Activated T-cell treated with anti-CD3 and anti-CD28 coated beads, Interleukin-2, amount 50 U/mL, for 1 hour (primary cell): ENCODE data around the gene SCYGR6.
"Not testable (repeated sequence)": the region's sequence is repeated elsewhere in the genome, so short reads cannot be mapped to it uniquely, and the experiment has no call there.

ENCODE experiments used
- DNase-seq: peaks from one replicate; pipeline ENCODE4 v3.0.0-alpha.2; 2020

Gene SCYGR6, protein sequence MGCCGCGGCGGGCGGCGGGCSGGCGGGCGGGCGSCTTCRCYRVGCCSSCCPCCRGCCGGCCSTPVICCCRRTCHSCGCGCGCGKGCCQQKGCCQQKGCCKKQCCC

DNA sequence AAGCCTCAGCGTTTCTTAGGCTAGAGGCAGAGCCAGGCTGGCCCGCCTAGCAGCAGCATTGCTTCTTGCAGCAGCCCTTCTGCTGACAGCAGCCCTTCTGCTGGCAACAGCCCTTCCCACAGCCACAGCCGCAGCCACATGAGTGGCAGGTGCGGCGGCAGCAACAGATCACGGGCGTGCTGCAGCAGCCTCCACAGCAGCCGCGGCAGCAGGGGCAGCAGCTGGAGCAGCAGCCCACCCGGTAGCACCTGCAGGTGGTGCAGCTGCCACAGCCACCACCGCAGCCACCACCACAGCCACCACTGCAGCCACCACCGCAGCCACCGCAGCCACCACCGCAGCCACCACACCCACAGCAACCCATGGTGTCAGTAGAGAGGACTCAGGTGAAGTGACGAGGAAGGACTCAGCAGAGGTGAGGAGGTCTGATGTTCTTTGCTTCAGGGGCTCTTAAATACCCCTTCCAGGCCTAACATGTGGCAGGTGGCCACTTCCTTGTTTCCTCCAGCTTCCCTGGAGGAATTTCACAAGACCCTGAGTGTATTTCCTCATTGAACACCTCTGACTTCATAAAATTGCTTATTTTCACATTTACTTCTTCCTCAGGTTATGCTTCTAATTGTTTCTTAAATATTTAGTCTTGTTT, at the start of gene SCYGR6:
Gene SCYGR6 (minus strand): TSS at position 364 of the 646 bp plus-strand sequence. CDS start 0 bp downstream, at position 364.
- DNase-seq: no peak

DNA sequence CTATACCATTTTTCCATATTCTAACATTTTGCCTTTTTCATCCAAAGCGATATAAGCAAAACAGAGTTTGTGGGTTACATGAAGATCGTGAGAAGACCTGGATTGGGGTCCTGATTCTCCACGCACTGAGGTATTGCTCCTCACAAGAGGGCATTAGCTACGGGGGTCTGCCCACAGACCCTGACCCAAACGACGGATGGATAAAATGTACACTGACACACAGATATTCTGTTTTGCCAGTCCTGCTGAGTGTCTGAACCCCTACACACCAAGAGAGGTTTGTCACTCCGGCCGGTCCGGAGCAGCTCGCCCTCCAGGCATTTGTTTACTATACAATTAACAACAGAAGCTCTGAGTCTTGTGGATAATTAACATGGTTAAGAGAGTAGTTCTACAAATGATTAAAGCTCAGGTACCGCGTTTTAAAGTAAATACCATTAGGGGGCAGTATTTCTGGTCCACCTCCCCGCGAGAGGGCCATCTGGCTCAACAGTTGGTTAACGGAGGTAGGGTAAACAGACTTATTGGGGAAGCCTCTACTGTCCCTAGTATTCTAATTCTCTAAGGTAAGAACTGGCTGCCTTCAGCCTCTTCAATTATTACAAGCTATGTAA, 49.6 kb upstream of the SCYGR6 start:
- DNase-seq: no peak

DNA sequence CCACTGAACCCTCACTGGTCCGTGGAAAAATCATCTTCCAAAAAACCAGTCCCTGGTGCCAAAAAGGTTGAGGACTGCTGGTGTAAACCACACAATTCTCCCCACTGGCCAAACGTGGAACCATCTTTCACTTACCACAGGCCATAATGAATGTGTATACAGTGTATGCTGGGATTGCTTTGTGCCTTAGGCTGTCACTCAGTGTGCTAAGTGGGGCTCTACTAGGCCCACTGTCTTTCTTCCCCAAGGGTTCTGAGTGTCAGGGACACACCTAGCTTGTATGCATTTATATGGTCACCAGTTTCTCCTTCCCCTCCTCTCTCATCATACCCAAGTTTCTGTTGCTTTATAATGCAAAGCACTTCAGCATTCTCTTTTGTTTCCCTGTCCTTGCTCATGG, 48.4 kb upstream of the SCYGR6 start:
- DNase-seq: no peak

DNA sequence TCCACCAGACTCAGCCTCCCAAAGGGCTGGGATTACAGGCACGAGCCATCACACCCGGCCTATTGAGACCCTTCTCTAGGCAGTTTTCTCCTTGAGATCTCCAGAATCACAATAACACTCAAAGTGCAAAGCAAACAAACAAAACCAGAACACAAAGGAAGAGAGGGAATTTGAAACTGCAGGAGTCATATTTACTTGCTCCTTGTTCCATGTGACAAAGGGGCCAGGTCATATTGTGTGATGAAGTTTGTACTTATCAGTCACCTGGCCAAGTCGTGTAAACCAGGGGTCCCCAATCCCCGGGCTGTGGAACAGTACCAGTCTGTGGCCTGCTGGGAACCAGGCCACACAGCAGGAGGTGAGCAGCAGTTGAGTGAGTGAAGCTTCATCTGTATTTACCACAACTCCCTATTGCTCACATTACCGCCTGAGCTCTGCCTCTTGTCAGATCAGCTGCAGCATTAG, 47.7 kb upstream of the SCYGR6 start:
- DNase-seq: no peak

DNA sequence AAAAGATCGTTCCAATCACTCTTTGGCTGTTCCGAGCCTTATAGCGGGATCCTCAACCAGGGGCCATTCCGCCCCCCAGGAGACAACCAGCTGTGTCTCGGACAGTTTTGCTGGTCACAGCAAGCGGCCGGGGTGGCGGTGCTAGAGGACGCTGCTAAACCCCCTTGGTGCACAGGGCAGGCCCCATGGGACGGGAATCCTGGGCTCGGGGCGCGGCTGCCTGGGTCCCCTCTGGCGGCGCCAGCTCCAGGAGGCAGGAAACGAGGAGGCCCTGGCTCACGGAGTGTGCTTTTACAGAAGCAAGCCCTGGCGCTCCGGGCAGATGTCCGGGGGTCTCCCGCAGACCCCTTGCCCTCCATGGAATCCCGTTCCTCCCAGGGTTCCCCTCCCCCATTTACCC, 43.3 kb upstream of the SCYGR6 start:
- DNase-seq: no peak

DNA sequence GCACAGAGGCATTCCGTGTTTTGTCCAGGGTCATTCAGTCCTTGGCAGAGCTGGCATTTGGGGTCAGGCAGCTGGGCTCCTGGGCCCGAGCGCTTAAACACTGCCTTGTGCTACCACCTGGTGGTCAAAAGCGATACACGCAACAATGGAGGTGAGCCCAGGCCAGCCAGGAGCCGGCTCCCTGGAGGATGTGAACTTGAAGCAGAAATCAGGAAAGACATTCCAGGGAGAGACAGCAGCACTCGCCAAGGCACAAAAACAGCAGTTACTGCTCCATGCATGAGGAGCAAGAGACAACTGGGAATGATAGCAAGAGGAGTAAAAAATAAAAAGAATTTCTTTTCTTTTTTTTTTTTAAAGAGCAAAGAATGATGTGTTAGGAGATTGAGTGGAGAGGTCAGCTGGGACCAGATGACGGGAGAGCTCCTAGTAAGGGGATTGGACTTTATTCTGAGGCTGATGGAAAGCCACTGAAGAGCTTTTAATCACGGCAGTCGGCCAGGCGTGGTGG, 41.9 kb upstream of the SCYGR6 start:
- DNase-seq: peak; percentile 61

DNA sequence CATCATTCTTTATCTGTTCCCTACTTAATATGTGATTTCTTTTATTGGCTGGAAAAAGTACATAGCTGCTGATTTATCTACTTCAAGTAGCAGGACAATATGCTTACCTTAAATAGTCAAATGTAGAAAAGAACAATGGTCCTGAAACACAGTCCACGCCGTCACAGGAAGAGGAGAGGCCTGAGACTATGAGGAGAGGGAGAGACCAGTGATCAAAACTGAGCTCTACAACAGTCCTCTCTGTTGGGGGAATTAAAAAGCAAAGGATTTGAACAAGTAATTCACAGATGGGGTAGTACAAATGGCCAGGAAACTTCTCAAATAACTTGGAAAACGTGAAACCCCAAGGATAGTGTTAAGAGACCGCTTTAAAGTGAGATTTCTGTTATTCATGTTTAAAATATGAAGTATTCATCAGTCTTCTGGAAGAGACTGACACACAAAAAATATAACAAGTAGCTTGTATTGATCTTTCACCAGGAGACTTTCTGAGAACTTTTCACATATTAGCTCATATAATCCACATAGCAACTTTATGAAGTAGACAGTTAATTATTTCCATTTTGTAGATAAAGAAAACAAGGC, 41.3 kb upstream of the SCYGR6 start:
- no peak for DNase-seq

DNA sequence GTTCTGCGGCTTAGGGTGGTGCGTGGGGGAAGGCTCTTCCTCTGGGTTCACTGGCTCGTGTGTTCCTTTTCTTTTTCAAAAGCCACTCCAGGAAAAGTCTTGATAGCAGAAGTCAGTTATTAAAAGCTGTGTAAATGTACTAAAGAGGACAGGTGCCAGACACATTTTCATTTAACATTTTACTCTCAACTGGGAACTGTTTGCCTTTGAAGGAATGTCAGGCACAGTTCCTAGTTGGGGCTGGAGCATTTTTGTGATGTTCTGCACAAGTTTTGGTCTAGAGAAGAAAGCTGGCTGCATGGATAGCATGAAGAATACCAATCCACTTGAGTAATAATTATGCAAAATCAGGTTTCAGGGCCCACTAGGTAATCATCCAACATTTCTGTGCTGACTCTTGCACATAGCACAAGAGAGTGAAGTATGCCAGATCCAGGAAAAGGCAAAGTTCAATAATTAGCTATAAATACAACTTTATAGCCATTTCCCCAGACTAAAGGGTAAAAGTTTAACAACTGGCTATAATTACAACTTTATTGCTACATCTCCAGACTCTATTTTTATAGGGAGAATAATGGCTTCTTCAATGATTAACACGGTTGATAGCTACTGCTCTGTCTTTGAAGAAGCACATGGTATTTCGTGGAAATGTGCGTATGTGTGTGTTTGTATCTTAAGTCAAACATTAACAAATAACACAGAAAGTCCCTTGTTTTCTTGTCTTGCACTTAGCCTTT, 37.4 kb upstream of the SCYGR6 start:
- no peak for DNase-seq

DNA sequence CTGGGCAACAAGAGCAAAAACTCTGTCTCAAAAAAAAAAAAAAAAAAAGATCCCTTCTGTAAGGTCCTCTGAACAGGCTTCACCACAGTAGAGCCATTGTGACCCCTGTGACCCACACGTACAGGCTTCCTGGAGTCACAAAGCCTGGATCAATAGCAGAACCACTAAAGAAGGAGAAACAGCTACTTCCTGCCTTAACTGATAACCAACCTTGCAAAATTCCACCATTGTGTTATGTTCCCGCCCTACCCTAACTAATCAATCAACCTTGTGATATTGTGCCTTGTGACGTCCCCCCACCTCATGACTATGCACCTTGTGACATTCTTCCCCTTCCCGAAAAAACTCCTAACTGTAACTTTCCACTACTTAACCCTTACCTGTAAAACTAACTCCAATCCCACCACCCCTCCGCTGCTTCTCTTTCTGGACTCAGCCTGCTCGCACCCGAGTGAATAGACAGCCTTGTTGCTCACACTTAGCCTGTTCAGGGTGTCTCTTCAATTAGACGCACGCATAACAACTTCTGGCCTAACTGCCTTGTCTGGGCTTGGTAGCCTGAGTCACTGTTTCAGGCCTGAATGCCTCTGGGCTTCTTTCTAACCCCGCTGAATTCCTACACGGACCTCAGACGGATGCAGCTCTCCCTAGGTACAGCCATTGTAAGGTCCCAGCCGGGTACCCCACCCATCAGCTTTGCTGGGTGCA, 35.0 kb upstream of the SCYGR6 start:
- no peak for DNase-seq

DNA sequence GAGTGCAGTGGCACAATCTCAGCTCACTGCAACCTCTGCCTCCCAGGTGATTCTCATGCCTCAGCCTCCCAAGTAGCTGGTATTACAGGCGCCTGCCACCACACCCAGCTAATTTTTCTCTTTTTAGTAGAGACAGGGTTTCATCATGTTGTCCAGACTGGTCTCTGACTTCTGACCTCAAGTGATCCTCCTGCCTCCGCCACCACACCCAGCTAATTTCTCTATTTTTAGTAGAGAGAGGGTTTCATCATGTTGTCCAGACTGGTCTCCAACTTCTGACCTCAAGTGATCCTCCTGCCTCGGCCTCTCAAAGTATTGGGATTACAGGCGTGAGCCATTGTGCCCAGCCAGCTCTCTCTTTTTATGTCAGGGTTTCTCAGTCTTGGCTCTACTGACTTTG, 31.7 kb upstream of the SCYGR6 start:
- not testable (repeated sequence) for DNase-seq

DNA sequence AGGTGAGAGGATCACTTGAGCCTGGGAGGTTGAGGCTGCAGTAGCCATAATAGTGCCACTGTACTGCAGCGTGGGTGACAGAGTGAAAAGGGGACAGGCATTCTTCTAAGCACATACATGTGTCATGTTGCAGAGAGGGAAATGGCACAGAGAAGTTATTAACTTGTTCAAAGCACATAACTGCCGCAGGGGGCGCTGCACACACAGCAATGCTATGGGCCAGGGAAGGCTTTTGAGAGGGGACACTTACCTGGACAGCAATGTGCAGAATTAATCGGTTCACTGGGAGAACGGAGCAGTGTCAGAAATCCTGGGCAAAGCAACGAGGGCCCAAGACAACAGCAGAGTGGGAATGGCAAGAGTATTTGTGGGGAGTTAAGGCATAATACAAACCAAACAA, 23.5 kb upstream of the SCYGR6 start:
- no peak for DNase-seq

DNA sequence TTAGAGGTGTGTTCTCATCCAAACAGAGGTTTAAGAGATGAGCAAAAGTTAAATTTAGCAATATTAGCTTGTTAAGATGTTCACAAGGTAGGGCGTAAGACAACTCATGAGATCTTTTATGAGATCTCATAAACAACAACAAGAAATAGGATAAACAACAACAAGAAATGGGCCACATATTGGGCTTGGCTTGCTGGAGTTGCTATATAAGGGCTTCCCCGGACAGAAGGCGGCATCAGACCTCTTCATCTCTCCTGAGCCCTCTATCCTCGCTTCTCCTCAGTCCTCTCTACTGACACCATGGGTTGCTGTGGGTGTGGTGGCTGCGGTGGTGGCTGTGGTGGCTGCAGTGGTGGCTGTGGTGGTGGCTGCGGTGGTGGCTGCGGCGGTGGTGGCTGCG, 21.0 kb upstream of the SCYGR6 start, which contains the start of gene SCYGR8:
Gene SCYGR8 (plus strand): TSS at position 301 of the 400 bp plus-strand sequence. CDS start 0 bp downstream, at position 301.
- DNase-seq: no peak

DNA sequence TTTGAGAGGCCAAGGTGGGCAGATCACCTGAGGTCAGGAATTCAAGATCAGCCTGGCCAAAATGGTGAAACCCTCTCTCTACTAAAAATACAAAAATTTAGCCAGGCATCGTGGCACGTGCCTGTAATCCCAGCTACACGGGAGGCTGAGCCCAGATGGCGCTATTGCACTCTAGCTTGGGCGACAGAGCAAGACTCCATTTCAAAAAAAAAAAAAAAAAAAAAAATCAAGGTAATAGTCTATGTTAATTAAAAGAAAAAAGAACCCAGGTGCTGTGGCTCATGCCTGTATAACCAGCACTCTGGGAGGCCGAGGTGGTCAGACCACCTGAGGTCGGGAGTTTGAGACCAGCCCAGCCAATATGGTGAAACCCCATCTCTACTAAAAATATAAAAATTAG, 16.1 kb upstream of the SCYGR6 start:
- not testable (repeated sequence) for DNase-seq

DNA sequence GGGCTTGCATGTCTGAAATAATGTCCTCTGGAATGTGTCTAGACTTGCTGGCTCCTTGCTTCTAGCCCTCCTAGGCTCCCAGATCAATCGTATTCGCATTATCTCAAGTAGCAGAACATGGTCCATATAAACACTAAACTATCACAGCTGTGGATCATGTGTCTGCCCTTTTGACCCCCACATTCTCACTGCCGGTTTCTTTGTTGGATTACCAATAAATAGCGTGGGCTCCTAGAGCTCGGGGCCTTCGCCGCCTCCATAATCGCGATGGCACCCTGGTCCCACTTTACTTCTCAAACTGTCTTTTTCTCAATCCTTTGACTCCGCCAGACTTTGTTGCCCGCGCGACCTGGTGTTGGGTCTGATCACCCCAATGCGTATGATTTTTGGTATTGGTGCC, 14.8 kb upstream of the SCYGR6 start:
- DNase-seq: no peak

DNA sequence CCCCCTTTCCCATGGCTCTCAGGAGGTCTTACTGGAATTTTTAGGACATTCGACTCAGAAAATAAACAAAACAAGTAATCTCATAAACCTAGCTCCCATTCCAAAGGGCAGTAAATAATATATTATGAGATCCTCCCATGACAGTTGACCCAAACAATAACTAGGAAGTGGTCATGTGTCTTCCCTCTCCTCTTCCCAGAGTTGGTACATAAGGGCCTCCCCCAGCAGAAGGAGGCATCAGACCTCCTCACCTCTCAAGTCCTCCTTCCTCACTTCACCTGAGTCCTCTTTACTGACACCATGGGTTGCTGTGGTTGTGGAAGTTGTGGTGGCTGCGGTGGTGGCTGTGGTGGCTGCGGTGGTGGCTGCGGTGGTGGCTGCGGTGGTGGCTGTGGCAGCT, 3.5 kb upstream of the SCYGR6 start, which contains the start of gene SCYGR7:
Gene SCYGR7 (plus strand): TSS at position 301 of the 400 bp plus-strand sequence. CDS start 0 bp downstream, at position 301.
- DNase-seq: no peak

DNA sequence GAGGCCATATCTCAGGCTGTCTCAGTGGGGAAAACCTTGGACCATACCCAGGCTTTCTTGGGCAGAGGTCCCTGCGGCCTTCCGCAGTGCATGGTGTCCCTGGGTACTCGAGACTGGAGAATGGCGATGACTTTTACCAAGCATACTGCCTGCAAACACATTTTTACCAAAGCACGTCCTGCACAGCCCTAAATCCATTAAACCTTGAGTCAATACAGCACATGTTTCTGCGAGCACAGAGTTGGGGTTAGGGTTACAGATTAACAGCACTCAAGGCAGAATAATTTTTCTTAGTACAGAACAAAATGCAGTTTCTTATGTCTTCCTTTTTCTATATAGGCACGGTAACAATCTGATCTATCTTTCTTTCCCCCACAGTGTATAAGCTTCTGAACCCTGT, 1.7 kb downstream of the SCYGR6 start:
- not testable (repeated sequence) for DNase-seq

DNA sequence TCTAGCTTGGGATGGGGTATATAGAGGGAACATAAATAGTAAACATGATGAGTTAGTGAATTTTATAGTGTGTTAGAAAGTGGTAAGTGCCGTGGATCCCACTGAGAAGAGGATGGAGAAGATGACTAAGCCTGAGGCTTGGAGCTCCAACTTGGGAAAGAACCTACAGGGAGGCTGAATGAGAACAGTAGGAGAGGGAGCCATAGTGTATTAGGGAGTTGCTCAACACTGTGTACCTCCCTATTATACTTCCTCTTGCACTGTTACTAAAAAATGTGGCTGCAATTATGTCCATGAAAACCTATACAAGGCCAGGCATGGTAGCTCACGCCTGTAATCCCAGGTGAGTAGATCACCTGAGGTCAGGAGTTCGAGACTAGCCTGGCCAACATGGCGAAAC, 3.9 kb downstream of the SCYGR6 start:
- no peak for DNase-seq

DNA sequence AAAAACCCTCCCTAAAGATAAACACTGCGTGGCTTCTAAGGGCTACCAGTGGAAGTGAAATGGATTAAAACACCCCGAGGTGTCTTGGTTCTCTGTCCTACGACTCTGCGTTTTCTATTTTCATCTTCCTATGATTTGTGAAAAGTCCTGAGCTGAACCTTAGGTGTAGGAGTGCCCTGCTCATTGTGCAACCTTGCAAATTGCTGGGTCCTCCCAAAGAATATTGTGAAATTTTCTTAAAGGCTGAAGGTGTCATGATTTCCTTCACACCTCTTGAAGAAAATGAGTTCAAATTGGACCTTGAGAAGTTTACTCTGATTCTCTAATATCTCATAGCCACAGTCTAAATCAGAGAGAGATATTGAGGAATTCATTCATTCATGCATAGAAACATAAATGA, 4.9 kb downstream of the SCYGR6 start:
- DNase-seq: no peak

DNA sequence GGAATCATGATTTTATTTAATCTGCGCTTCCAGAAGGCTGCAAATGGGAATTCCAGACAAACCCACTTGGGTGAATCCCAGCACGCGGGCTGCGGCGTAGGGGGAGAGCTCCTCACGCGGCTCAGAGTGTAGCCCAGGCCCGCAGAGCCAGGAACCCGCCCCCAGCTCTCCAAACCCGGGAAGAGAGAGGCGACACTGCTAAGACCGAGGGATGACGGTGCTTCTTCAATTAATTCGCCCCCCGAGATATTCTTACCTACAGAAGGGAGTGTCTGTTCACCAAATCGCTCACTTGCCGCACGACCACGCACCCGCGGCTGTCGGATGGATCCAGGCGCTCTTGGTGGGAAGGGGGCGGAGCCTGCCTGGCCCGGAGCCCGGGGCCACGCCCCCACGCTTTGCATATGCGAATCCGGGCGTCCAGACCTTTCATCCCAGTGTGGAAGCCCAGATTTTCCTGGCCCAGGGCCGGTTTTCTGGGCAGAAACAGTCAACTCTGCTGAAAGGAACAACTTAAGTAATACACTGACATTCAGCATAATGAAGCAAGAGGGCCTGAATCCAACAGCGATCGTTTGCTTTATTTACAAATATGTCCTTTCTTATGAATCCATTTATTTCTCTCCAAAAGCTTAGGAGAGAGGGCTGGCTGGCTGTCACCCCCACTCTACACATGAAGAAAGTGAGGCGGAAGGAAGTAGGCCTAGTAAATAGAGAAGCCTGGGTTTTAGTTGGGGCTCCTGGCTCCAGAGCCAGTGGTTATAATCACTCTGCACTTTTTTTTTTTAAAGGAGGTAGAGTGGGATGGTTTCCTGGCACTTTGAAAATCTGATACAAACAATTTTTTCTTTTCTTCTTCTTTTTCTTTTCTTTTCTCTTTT, 6.6 kb downstream of the SCYGR6 start, which contains the start of gene SLC19A3:
Gene SLC19A3 (minus strand): TSS at position 342 of the 881 bp plus-strand sequence. CDS start 15,710 bp downstream, outside the sequence.
- no peak for DNase-seq

DNA sequence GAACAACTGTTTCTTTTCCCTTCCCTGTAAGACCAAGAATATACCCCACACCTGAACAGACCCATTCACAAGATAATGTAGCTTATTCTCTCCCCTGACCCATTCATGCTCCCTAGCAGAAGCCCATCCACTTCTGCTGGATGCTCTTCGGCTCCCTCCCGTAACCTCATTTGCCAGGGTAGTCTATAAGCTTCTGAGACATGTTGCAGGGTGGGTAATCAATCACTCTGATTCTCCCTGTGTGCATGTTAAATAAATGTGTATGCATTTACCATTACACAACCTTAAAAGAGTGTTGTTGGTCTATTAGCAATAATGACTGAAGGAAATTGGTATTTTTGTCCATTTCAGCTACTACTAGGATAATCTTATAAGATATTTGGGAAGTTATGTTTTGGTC, 8.1 kb downstream of the SCYGR6 start:
- no peak for DNase-seq

DNA sequence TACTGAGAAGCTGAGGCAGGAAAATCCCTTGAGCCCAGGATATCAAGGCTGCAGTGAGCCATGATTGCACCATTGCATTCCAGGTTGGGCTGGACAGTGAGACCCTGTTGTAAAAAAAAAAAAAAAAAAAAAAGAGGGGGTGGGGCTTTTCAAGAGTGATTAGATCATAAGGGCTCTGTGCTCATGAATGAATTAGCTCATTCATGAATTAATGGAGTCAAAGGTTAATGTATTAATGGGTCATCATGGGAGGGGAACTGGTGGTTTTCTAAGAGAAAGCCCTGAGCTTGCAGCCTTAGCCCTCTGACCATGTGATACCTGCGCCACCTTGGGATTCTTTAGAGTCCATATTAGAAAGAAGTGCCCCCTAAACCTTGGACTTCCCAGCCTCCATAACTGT, 11.3 kb downstream of the SCYGR6 start:
- no peak for DNase-seq
